ENCODE data around the gene AKR1C3.
"Not testable (repeated sequence)": the region's sequence is repeated elsewhere in the genome, so short reads cannot be mapped to it uniquely, and the experiment has no call there.

AKR1C3 gene

DNA sequence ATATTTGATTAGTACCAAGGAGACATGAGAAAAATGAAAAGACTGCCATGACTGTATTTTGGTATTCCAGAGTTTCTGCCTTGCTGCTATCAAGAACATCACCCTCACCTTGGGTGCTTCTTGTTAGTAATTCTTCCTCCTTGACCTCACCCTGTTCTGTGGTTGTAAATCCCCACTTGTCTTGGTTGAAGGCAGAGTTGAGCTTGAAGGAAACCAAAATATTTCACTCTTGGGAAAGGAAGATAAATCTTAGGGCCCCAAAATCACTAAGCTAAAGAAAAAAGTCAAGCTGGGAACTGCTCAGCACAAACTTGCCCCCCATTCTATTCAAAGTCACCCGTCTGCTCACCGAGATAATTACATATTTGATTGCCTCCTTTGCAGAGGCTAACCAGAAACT lies 20.6 kb upstream of the AKR1C3 start:
- no peak for TF ChIP-seq POLR2A (IDR thresholded peaks at IDR 0.05; ENCODE audit: low read depth, low read length)
- FAIRE-seq (no peak), DNase-seq (ENCODE audit: insufficient read length, low spot score) (no peak)

DNA sequence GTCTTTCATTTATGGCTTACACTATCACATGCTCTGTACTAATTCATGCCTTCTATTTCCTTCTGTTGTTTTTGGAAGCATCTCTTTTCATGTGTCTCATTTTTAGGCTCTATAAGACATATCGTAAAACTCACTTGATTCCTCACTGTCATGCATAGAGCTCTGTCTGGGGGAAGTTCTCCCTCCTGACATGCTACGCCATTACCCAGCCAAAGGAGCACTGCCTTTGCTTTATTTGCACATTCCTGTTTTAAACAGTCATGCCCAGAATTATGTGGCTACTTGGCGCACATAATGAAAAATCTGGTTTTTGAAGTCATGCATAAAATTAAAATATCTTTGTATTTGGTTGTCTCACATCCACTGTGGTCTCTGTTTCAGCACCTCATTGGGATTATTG lies 17.6 kb upstream of the AKR1C3 start:
- FAIRE-seq (no peak), DNase-seq (ENCODE audit: insufficient read length, low spot score) (no peak)
- TF ChIP-seq POLR2A (IDR thresholded peaks at IDR 0.05; ENCODE audit: low read depth, low read length), result no peak

DNA sequence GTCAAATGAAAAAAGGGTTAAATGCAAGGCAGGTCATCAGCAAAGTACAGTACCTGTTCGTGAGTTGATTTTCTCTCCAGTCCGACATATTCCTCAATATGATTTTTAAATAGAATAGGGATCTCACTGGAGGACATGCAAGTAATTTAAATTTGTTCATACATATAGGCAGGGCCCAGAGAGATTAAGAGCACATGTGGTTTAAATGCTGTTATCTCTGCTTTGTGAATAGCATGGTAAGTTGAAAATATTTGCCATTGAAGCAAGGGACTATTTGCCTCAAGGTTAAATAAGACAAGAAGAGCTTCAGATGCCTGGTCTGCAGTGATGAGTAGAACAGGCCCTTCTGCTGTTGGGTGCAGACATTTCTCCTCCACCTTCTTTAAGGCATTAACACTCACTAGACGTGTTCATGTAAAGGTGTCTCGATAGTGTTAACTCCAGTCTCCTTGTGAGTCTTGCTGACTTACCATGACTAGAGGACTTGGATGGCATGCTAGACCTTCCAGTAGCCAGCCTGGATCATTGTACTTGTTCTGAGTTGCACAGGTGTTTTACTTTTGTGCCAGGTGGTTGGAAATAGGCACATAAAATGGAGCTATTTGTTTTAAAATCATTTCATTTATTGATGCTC lies 15.6 kb upstream of the AKR1C3 start:
- FAIRE-seq (no peak), DNase-seq (ENCODE audit: insufficient read length, low spot score) (no peak)
- no peak for TF ChIP-seq POLR2A (IDR thresholded peaks at IDR 0.05; ENCODE audit: low read depth, low read length)

DNA sequence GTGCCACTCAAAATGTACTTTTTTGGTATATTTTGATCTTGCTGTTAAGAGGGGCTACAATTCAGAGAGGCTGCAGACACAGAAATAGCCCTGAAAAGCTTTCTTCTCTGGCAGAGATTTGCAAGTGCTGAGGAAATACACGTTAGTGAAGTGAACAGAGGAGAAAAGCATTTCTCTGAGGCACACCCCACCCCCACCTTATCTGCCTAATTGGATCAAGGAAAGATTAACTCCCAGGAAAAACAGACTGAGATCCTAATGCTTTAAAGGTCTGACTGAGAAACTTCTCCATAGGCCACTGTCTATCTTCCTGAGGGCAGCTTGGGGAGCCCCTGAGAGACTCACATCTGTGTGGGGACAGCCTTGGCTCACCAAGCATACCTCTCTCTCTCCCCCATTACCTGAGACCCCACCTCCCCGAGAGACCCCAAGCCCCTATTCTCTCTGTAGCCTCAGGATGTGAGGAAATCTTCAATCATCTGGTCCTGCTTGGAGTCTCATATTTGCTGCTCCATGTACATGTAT lies 14.8 kb upstream of the AKR1C3 start:
- FAIRE-seq (no peak), DNase-seq (ENCODE audit: insufficient read length, low spot score) (no peak)
- TF ChIP-seq POLR2A (IDR thresholded peaks at IDR 0.05; ENCODE audit: low read depth, low read length), result no peak

DNA sequence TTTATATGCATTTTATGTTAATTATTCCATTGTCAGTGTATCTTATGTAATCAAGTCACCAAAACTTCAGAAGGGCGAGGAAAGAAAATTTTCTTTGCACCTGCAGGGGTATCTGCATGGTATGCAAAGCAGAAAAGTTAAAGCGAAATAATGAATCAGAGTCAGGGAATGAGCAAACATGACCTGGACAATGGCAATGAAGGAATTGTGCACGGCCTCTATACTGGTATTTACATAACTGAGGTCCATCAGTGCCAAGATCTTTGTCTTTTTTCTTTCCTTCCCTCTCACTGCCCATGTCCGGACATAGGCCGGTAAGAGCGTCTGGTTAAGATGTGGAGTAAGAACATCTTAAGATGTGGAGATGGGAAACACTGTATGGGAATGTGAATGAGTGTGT lies 14.4 kb upstream of the AKR1C3 start:
- no peak for DNase-seq (ENCODE audit: insufficient read length, low spot score)
- TF ChIP-seq POLR2A (IDR thresholded peaks at IDR 0.05; ENCODE audit: low read depth, low read length), result no peak

DNA sequence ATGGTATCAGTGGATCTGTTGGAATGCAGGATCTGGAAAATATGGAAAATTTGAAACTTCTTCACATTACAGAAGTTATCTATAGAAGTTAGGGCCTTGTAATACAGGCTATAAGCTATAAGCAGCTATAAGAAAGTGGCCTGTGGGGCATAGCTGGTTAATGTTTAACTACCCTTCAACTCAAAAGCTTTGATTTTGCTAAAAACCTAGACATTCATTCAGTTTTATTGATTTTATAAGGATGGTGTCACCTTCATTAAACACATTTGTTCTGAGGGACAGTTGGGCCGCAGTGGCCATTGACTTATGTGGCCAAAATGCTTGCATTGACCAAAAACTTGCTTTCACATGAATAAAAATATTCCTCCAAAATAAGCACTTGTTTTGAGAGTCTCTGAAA lies 13.1 kb upstream of the AKR1C3 start:
- no peak for FAIRE-seq
- TF ChIP-seq POLR2A (IDR thresholded peaks at IDR 0.05; ENCODE audit: low read depth, low read length), result no peak
- no peak for DNase-seq (ENCODE audit: insufficient read length, low spot score)

More for the DNA sequence above, 14.4 kb upstream of the AKR1C3 start:
- no peak for FAIRE-seq

DNA sequence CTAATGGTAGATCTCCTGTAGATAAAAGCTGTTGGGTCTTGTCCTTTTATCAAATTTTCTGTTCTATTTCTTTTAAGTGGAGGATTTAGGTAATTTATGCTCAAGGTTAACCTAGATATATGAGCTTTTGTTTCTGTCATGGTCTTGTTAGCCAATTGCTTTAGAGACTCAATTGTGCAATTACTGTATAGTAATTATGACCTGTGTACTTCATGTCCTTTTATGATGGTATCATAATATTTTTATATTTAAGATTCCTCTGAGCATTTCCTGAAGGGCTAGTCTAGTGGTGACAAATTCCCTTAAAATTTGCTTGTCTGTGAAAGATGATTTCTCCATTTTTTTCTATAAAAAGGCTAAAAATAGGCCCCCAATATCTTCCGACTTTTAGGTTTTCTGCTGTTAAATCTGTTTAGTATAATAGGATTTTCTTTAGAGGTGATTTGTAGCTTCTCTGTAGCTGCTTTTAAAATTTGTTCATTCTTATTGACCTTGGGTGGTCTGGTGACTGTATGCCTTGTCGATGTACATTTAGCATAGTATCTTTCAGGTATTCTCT lies 5.4 kb upstream of the AKR1C3 start:
- DNase-seq (ENCODE audit: insufficient read length, low spot score) (no peak), FAIRE-seq (no peak)
- no peak for TF ChIP-seq POLR2A (IDR thresholded peaks at IDR 0.05; ENCODE audit: low read depth, low read length)

DNA sequence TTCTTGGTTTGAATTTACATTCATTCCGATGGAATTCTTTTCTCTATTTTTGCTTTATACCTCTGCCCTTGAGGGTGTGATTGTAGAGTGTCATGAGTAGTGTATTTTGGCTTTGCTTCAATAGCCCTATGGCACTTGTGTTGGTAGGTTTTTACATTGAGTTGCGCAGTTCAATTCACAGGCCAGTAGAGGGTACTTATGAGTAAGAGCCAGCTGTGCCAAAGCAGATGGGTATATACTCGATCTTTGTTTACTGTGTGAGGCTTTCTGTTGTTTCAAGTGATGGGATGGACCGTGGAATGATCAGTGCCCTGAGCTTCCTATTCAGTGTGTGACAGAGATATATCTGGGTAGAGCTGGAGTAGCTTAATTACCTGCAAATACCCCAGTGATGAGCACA lies 4.3 kb upstream of the AKR1C3 start:
- FAIRE-seq, result no peak
- no peak for DNase-seq (ENCODE audit: insufficient read length, low spot score)

DNA sequence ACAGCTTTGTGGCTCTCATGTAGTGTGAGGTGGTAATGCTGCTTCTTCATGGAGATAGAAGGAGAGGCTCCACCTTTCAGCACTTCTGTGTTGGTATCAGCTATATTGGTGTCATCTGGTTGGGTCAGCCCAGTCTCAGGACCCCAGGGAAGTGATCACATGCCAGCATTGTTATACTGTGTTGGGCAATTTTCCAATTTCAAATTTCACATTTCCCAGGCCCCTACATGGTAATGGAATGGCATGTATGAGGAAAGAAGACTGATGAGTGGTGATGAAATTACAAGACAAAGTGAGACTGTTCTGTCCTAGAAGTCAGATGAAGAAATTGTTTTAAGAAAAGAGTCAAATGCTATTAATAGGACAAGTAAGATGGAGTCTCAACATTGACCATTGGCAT lies 3.7 kb upstream of the AKR1C3 start:
- DNase-seq (ENCODE audit: insufficient read length, low spot score), result no peak
- TF ChIP-seq POLR2A (IDR thresholded peaks at IDR 0.05; ENCODE audit: low read depth, low read length), result no peak
- no peak for FAIRE-seq

More for the DNA sequence above, 4.3 kb upstream of the AKR1C3 start:
- no peak for TF ChIP-seq POLR2A (IDR thresholded peaks at IDR 0.05; ENCODE audit: low read depth, low read length)

DNA sequence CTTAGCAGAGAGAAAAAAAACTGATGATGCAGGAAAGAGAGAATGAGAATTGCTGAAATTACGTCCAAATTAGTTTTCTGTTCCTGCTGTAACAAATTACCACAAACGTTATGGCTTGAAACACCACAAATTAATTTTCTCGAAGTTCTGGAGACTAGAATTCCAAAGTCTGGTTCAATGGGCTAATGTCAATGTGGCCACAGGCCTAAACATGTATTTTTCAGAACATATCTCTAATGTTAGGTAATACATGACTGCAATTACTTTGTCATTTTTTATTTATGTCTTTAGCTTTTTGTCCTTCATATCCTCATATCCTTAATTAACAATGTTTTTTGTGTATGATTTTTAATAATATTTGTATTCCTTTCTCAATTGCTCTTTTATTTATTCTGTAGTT lies 3.0 kb upstream of the AKR1C3 start:
- DNase-seq (ENCODE audit: insufficient read length, low spot score) (no peak), FAIRE-seq (no peak)

DNA sequence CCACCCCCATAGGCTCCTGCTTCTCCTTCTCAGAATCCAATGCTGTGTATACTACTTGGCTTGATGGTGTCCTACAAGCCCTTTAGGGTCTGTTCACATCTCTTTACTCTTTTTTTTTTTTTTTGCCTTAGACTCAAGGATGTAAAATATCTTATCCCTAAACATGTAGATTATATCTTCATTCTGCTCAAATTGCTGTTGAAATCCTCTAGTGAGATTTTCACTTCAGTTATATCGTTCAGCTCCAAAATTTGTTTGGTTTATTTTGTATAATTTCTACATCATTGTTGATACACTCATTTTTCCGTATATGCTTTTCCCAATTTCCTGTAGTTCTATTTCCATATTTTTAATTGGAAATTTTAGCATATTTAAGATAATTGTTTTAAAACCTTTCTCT lies 1.8 kb upstream of the AKR1C3 start:
- DNase-seq (ENCODE audit: insufficient read length, low spot score) (no peak), FAIRE-seq (no peak)
- TF ChIP-seq POLR2A (IDR thresholded peaks at IDR 0.05; ENCODE audit: low read depth, low read length), result no peak

More for the DNA sequence above, 3.0 kb upstream of the AKR1C3 start:
- TF ChIP-seq POLR2A (IDR thresholded peaks at IDR 0.05; ENCODE audit: low read depth, low read length), result no peak

DNA sequence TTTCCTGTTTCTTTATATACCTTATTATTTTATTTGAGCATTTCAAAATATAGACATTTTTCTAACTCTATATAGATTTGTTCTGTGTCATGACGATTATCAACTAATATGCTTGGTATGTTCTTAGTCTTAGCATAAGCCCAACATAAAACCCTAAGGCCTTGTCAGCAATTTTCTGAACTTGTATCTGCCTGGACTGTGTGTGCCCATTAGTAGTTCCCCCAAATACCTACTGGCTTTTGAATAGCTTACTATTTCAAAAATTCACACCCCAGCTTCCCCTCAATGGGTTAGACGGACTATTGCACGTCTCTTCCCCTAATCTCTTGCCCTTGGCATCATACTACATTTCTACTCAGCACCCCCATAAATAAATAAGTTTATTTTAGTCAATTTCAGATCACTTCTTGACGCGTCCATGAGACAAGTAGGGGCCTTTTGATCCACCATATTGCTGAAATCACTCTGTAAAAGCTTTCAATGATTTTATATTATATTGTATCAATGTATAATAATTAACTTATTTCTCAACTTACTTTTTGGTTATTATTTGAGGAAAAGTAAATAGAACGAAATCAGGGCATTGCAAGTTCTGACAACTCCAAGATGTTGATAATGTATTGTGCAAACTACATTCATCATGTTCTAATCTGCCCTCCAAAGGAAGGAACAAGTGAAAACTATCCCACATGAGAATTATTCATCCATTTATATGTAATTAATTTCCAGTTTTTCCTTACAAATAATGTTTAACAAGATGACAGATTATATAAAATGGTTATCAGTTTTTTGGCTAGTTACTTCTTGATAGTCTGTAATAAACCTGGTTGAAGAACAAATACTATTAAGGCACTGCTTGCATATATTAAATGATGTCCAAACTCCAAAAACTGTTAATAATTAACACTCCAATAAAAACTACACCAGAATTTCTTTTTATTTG lies 1.1 kb upstream of the AKR1C3 start:
- TF ChIP-seq POLR2A (IDR thresholded peaks at IDR 0.05; ENCODE audit: low read depth, low read length), result no peak
- FAIRE-seq (no peak), DNase-seq (ENCODE audit: insufficient read length, low spot score) (no peak)

DNA sequence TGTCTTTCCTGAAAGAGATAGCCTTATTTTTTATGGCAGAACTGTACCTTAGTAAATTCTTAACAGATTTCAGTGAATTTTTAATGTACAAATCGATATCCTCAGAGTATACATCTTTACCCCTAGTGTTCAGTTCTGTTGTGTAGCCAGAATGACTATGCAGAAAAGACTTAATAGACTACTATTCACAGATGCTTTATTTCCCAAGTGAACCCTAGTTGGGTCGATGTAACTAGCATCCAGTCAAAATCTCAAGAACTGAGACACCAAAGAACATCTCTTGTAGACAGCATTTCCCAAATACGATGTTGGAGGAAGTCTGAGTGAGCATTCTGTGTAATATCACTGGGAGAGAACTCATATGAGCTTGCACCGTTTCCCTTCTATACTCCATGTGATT lies 1.5 kb downstream of the AKR1C3 start:
- no peak for TF ChIP-seq POLR2A (IDR thresholded peaks at IDR 0.05; ENCODE audit: low read depth, low read length)
- FAIRE-seq (no peak), DNase-seq (ENCODE audit: insufficient read length, low spot score) (no peak)

DNA sequence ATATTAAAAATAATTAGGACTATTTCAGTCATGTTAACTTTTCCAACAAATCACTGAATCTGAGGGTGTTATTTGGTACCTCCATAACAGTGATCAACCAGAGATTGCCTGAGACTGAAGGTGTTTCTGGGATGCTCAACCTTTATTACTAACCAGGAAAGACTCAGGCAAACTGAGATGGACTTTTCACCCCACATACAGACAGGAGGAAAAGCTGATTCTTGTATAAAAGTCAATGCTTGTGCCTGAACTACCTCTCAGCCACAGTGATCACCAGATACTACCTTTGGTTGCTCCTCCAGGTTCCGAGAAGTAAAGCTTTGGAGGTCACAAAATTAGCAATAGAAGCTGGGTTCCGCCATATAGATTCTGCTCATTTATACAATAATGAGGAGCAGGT lies 1.9 kb downstream of the AKR1C3 start:
- no peak for TF ChIP-seq POLR2A (IDR thresholded peaks at IDR 0.05; ENCODE audit: low read depth, low read length)
- DNase-seq (ENCODE audit: insufficient read length, low spot score) (no peak), FAIRE-seq (no peak)

DNA sequence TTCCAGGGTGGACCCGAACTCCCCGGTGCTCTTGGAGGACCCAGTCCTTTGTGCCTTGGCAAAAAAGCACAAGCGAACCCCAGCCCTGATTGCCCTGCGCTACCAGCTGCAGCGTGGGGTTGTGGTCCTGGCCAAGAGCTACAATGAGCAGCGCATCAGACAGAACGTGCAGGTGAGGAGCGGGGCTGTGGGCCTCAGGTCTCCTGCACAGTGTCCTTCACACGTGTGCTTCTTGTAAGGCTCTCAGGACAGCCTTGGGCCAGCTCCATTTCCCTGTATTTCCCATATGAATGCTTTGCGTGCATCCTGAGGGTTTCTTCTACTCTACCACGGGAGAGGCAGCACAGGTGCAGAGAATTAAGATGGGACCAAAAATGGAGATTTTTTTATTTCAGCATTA lies 8.3 kb downstream of the AKR1C3 start:
- not testable (repeated sequence) for FAIRE-seq

More for the DNA sequence above, 8.3 kb downstream of the AKR1C3 start:
- not testable (repeated sequence) for DNase-seq (ENCODE audit: insufficient read length, low spot score)
